Measurements from ENCODE around the gene IL1RAPL2. TPM values are rescaled to one million over a fixed set of nuclear protein-coding genes. Genes with fewer than 3 reads are reported as not detected.

IL1RAPL2 gene
- not detected in 2 replicates for total RNA-seq

GRCh38 chrX:104565791-104566680 is at the start of gene IL1RAPL2:
TSS of gene IL1RAPL2 (plus strand) at chrX:104566199.

GRCh38 chrX:105220636-105221035 is 654.6 kb downstream of the IL1RAPL2 start, which contains the start of gene TEX13A:
TSS of gene TEX13A (minus strand) at chrX:105220694. CDS start at chrX:105220397, 297 bp downstream.

Small RNA genes lying within 50 kb of the gene (small RNA-seq; reads per million reads assigned to genes)
- not detected for gene RNU6-207P

All from thoracic aorta endothelial cell (primary cell).